ENCODE data around the gene TRIP10. TPM values are rescaled to one million over a fixed set of nuclear protein-coding genes. Genes with fewer than 3 reads are reported as not detected.

The TRIP10 gene
- polyA plus RNA-seq, 1 donor from 2014 or later = 0.76 TPM

- Histone ChIP-seq H2AFZ (ENCODE audit: low read depth, low read length) (no peak overlapping the region), H3K27ac (ENCODE audit: low read length) (no peak overlapping the region), H3K79me2 (replicated peaks; ENCODE audit: insufficient read depth, low read length) (no peaks in the 10 kb centered on the region), H3K9me2 (ENCODE audit: insufficient read depth, low read length) (no peaks in the 10 kb centered on the region), H4K20me1 (ENCODE audit: insufficient read depth) (no peaks in the 10 kb centered on the region), H3K36me3 (ENCODE audit: insufficient read depth, low read length) (no peaks in the 10 kb centered on the region), H3K4me2 (ENCODE audit: low read length) (no peak overlapping the region), H3K9ac (ENCODE audit: low read length) (no peak overlapping the region), H3K27me3 (ENCODE audit: insufficient read depth, low read depth, low read length) (no peaks in the 10 kb centered on the region), H3F3A (ENCODE audit: insufficient read depth, low read length, poor library complexity, severe bottlenecking) (no peaks in the 10 kb centered on the region), H3K9me3 (ENCODE audit: low read length) (no peaks in the 10 kb centered on the region), H3K4me3 (ENCODE audit: low read length) (no peak overlapping the region)
- no peak for TF ChIP-seq CTCF (IDR thresholded peaks at IDR 0.05; ENCODE audit: poor library complexity, severe bottlenecking)
- no peak for TF ChIP-seq TAF1 (IDR thresholded peaks at IDR 0.05; ENCODE audit: low read depth)
These were observed 5.3 kb upstream of the TRIP10 start for GRCh38 chr19:6734096-6734696.

GRCh38 chr19:6735181-6735911 is 4.1 kb upstream of the TRIP10 start:
- H3K27me3 ChIP-seq (ENCODE audit: insufficient read depth, low read depth, low read length) = peaks cover 7% of the 10 kb centered on the region
- no peaks in the 10 kb centered on the region for H4K20me1 ChIP-seq (ENCODE audit: insufficient read depth)
- H3K9ac ChIP-seq (ENCODE audit: low read length) = no peak overlapping the region
- no peaks in the 10 kb centered on the region for H3F3A ChIP-seq (ENCODE audit: insufficient read depth, low read length, poor library complexity, severe bottlenecking)
- H2AFZ ChIP-seq (ENCODE audit: low read depth, low read length) = no peak overlapping the region
- TF ChIP-seq TAF1 (IDR thresholded peaks at IDR 0.05; ENCODE audit: low read depth) = no peak
- no peak for TF ChIP-seq EP300 (conservative IDR thresholded peaks at IDR 0.05; ENCODE audit: poor library complexity, severe bottlenecking)
- no peak for TF ChIP-seq EZH2 (IDR thresholded peaks at IDR 0.05; ENCODE audit: borderline replicate concordance, insufficient read depth, low read length, poor library complexity, severe bottlenecking)
- no peak for TF ChIP-seq REST (IDR thresholded peaks at IDR 0.05; ENCODE audit: borderline replicate concordance)
- no peak for TF ChIP-seq MXI1 (conservative IDR thresholded peaks at IDR 0.05; ENCODE audit: poor library complexity, severe bottlenecking)
- no peak overlapping the region for H3K4me2 ChIP-seq (ENCODE audit: low read length)
- H3K9me3 ChIP-seq (ENCODE audit: low read length) = no peaks in the 10 kb centered on the region
- no peaks in the 10 kb centered on the region for H3K9me2 ChIP-seq (ENCODE audit: insufficient read depth, low read length)
- no peaks in the 10 kb centered on the region for H3K36me3 ChIP-seq (ENCODE audit: insufficient read depth, low read length)
- H3K27ac ChIP-seq (ENCODE audit: low read length) = no peak overlapping the region
- no peaks in the 10 kb centered on the region for H3K79me2 ChIP-seq (replicated peaks; ENCODE audit: insufficient read depth, low read length)
- H3K4me3 ChIP-seq (ENCODE audit: low read length) = peak overlapping the region; percentile 74
